GM18508 (cell line): ENCODE measurements around the gene TMEM184B.

Experiments used
- ATAC-seq: cut with Tn5 transposase; IDR thresholded peaks from one replicate; pipeline ENCODE4 v1.9.1; 2021; ENCODE audit warnings: moderate number of reproducible peaks; ENCODE audit not compliant: insufficient read depth, unreplicated experiment

TMEM184B gene

DNA sequence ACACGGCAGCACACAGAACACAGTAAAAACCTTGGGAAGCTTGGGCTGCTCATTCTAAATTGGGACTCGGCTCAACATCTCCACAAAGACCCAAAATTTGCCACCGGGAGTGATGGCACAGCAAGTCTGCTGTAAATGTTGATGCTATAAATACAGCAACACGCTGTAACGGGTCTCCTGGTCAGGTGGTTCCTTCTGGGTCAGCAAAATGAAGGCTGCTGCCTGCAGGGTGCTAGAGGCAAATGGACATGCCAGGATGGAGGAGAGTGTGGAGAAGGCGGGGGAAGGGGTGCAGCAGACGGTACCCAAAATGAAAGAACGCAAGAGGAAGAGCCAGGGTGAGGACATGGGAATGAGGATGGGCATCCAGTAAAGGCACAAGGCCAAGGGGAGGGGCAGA, 40.6 kb downstream of the TMEM184B start:
- no peak for ATAC-seq

DNA sequence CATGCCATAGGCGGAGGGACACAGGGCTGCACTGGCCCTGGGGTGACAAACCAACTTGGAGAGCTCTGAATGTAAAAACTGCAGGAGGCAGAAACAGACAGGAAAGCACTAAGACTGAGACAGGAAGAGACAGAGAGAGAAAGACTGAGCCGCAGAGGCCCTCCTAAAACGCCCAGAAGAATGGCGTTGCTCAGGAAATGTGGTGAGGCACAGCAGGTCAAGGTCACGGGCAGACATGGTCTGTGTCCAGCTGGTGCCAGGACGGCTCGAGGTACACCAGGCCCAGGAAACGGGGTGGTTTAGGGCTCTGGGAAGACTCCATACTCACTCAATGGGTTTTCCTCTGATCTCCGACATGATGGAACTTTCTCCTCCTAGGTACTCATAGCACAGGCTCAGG, 41.9 kb downstream of the TMEM184B start:
- no peak for ATAC-seq

DNA sequence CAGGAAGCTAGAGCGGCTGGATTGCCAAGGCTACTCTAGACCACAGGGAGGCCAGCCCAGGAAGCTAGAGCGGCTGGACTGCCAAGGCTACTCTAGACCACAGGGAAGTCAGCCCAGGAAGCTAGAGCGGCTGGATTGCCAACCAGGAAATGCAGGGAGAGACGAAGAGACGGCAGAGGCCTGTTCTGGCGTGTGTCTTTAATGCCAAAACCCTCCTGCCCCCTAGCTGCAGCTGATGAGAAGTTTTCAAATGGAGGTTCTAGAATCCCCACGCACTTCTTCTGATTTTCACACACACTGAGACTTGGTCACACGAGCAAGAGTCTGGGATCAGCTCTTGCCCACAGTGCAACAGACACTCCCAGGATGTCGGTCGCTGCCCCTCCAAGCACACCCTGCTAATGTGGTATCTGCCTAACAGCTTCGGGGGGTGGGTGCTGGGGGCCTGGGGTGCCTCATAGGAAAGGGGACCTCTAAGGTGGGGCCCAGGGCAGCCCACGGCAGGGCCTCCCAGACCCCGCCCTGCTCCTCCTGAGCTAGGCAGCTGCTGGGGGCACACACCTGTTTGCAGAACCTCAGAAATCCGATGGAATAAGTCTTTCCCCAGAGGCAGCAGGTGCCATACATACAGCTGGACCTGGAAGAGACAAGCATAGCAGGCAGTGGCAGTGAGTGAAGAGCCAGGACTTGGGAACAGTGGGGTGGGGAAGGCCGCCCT, 42.5 kb downstream of the TMEM184B start:
- no peak for ATAC-seq

DNA sequence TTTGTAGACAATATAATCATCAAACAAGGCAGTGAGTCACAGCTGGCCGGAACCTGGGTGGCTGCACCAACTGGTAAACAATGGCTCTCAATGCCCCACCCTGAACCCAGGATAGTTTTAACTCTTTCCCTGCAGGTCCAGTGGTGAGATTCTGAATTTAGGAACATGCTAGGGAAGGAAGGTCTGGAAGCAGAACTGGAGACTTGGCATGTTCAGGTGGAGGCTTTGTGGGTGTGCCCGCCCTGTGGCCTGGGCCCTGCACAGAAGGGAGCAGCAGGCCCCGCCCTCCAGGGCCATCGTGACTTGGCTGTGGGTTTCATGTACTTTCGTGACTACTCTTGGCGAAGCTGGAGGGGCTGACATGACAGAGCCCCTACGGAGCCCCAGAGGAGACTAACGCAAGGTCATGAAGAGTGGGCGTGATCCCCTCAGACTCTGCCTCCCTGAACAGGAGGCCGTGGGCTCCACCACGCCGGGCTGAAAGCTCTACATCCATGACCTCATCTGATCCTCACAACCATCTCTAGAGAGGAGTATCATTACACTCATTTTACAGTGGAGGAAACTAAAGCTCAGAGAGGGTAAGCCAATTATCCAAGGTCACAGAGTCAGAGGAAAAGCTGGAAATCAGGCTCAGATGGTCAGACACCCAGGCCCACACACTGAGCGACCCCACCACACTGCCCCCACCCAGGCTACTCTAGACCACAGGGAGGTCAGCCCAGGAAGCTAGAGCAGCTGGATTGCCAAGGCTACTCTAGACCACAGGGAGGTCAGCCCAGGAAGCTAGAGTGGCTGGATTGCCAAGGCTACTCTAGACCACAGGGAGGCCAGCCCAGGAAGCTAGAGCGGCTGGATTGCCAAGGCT, 43.7 kb downstream of the TMEM184B start:
- no peak for ATAC-seq

DNA sequence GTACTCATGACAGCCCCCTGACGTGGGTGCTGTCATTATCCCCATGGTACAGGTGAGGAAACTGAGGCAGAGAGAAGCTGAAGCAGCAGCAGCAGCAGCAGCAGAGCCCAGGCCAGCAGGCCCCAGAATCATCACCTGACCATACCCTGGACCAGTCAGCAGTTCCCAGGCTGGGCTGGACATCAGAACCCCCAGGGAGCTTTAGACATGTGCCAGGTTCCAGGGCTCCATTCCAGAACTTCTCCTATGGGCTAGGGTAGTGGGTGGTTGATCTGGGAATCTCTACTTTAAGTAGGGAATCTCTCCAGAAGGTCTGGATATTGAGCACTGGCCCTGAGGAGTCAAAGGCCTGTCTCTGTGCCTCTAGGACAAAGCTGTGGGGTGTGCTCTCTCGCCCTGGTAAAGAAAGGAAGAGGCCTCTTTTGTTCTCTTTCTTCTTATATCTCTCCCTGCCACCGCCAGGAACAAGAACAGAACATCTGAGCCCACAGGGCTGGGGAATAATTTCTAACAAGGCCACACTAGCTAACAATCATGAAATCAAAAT, 44.4 kb downstream of the TMEM184B start:
- no peak for ATAC-seq

DNA sequence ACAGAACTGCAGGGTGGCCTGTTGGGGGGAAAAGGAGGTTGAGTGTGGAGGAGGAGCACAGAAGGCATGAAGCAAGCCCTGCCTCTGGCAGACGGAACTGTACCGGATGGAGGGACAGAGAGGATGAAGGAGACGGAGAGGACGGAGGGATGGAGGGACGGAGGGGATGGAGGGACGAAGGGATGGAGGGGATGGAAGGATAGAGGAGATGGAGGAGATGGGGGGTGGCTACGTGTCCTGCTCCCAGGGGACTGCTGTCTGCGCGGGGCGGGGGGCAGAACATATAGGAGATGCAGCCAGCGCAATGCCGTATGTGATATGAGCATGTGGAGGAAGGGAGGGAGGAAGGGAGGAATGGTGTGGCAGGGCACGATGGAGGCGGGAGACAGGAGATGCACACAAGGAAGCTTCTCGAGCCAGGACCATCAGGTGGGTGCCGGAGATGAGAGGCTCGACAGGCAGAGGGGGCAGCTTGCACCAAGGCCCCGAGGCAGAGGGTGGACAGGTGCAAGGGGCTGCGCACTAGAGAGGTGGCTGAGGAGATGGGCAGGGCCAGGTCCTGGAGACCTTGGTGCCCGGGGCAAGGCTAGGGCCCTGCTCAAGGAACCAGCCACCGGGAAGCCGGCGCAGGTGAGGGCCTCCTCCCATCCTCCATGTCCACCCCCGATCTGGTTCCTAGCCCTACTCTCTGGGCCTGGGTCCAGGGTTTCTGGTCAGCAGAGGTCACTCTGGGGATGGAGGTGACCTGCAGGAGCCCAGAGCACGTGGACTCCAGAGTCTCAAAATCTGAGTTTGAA, 45.8 kb downstream of the TMEM184B start:
- ATAC-seq = no peak

DNA sequence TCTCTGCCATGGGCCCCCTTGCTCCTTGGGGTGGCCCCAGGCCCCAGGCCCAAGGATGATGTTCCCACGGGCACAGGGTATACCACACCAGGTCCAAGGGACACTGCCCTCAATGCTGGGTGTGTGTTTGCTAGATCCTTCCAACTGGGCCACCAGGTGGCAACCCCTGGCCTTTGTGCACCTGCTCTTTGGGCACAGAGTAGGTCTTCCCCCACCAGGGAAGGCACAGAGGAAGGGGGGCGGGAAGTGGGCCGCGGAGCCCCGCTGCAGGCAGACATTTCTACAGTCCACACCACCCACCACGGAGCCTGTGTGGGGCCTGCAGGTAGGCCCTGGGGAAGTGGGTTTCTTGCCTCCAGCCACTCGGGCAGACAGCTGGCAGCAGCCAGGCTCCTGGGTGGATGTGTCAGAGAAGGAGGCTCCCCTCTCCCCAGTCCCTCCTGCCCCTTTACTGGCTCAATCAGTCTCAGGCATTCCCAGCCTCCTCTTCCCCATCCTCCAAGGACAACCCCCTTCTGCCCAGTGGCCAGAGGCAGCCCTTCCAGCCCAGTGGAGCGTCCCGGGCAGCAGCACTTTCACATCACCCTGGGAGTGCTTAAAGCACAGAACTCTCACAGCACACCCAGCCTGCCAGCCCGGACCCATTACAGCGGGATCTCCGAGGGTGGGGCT, 49.4 kb downstream of the TMEM184B start:
- ATAC-seq = no peak

DNA sequence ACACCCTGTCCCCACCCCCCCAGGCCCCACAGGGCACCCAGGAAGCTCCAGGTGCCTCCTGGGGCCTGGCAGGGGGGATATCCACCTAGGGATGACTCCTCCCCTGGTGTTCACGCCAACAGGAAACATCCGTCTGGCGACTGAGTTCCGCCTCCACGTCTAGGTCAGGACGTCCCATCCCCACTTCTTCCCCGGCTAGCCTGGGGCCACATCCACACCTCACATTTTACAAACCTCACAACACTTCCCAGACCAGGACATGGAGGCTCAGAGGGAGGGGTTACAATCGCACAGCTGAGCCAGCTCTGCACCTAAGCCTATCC, 50.1 kb downstream of the TMEM184B start:
- no peak for ATAC-seq

DNA sequence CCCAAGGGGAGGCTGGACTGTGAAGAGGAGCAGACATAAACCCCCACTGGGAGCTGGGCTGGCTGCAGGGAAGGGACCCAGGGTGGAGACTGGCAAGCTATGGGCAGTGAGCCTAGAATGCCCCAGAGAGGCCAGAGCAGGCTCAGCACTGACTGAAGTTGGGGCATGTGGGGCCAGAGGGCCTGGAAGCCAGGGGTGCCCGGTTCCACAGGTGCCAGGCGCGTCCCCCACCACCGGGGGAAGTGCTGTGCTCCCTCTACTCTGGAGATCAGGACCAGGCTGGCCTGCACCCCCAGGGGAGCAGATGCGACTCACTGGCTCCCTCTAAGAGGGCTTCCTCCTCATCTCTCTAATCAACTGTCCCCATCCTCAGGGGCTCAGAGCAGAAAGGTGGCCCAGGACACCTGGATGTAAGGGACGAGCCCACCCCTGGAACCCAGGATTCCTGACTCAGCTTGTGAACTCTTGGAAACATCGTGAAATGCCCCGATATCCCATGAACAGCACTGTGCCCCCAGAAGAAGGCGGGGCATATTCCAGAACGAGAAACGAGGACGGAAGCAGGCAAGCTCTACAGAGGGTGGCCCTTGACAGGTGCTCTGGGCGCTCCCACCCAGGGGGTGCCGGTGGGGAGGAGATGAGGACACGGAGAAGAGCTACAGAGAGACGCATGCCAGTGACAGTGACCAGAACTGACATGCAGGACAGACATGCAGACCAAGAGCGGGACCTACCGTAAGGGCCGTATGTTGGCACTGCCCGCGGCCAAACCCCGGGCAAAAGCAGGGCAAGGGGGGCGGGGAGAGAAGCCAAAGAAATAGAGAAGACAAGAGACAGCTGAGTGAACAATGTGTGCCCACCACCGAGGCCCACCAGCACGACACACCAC, 50.7 kb downstream of the TMEM184B start:
- ATAC-seq = no peak

DNA sequence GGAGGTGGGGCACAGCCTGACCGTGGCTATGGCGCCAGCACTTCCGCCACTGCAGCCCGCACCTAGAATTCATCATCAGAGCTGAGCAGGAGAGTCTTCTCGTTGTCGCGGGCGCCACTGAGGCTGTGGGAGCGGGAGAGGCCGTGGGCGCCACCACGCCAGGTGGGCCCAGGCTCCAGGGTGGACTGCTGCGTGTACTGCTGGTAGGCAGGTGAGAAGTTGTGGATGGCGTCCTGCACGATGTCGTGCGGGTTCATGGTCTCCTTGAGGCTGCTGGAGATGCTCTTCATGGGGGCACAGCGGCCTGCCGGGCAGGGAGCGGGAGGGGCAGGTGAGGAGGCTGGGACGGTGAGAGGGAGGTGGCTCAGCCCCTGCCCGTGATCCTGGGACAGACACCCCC, 51.4 kb downstream of the TMEM184B start:
- ATAC-seq = no peak

DNA sequence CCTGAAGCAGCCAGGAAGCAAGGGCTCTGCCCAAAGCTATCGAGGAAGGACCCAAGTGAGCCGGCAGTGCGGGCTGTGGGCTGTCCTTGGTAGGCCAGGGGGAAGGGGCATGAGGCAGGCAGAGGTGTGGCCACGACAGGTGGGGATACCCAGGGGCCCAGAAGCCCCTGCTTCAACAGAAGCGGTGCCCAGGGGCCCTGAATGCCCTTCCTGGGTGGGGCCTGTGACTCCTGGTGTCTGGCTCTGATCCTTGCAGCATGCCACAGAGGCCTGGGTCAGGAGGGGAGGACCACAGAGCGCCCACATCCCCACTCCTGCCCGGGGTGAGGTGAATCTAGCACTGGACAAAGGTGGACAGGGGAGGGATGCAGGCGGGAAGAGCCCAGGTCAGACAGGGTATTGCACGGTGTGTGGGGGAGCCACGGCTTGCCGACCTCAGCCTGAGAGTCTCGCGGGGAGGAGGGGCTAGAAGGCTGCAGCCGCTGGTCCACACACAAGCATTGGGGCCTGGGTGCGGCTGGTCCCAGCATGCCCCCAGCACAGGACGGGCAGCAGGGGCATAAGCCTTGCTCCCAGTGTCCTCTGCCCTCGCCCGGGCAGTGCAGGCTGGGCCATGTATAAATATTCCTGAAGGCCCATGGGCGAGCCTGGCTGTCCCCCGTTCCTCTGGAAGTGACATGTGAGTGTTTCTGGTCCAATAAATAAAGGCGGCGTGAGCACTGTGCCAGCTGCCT, 52.0 kb downstream of the TMEM184B start:
- ATAC-seq = no peak

DNA sequence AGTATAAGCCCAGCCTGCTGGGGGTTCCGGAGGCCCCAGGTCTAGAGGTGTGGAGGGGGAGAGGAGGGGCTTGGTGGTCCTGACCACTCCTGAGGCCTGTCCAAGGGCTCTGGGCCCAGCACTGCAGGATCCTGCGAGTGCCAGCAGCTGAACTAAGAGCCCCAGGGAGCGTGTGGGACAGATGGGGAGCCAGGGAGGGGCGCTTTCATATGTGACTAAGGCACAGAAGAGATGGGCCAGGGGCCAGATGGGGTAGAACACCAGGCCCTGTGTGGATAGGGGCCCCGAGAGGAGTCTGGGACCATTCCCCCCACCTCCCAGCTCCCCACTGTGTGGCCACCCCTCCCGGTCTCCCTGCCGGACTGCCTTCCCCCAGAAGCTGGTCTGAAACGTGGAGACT, 52.6 kb downstream of the TMEM184B start:
- ATAC-seq = no peak

DNA sequence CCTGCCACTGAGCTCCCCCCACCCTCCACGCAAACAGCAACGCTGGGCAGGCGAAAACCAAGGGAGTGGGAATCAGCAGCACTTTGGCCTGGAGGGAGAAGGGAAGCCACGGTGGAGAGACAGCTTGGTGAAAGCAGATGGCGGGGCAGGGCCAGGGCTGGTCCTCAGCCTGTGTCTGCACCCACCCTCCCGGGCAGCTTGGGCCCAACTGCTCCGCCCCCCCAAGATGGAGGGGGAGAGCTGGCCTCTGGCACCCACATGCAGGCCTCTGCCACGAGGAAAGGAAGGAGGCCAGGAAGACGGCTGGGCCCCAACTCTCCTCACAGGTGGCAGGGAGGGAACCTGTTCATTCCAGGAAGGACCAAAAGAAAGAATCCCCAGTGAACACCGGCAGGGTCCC, 53.2 kb downstream of the TMEM184B start:
- no peak for ATAC-seq

DNA sequence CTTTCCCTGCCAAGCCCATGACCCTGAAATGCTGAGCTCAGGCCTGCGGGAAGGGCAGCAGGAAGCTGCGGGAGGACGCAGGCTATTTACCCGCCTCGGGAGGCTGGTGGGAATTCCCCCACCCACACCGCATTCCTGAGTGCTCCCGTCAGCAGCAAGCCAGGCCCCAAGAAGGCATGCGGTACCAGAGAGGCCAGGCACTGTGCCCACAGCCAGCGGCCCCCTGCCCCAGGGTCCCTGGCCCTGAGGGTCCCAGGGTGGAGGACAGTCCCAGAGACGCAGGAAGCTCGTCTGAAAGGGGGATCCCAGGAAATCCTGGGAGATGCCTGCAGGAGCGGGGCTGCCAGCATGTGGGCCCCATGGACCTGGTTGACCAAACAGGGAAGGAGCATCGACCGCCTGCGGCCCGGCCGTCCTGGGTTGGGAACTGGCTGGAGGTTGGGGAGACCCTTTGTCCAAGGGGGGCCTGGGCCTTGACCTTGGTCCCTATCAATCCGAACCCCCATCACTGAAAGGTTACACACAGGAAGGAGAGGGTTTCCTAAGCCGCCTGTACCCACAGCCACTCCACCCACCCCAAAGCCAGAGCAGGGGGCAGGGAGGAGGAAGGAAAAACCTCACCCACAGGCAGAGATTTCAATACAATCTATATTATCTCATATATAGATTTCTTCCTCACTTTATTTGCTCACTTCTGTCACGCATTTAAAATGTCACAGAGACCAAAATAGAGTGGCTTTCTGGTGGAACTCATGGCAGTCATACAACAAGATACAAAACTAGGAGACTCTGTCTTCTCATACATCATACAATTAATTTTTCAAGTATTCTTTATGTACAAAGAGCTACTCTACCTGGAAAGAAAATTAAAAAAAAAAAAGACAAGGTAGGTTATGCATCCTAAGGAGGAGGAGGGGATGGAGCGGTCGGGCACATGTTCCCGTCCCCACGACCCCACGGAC, 53.9 kb downstream of the TMEM184B start:
- no peak for ATAC-seq

DNA sequence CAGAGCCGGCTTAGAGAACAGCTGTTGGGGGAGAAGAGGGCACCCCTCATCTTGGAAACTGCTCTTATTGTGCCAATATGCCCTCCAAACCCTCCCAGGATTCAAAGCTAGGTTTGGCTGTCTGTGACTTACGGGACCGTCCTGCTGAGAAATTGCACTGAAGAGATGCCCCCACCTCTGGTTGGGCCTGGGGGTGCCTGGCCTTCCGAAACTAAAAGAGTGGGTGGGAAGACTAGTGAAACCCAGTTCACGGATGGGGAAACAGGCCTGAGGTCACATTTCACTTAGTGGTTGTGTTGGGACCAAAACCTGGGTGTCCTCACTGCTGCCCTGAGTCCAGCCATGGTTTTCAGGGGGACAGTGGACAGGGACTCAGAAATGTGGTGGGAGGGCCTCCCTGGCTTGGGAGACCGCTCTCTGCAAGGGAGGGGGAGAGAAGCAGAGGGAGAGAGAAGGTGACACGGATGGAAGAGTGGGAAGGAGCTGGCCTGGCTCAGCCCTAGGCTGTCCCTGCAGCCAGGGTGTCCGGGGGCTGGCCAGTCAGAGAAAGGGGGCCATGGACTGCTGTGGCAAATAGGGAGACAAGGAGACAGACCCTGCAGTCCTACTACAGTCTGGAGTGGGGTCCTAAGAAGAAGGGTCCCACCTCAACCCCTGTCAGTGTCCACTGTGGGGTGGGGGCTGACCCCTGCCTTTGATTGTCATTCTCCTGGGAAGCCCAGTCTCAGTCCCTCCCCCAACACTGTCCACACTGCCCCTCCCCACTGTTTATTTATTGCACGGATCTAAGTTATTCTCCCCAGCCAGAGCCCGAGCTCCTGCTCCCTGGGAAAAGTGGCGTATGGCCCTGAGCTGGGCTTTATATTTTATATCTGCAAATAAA, 57.4 kb downstream of the TMEM184B start:
- ATAC-seq = no peak

DNA sequence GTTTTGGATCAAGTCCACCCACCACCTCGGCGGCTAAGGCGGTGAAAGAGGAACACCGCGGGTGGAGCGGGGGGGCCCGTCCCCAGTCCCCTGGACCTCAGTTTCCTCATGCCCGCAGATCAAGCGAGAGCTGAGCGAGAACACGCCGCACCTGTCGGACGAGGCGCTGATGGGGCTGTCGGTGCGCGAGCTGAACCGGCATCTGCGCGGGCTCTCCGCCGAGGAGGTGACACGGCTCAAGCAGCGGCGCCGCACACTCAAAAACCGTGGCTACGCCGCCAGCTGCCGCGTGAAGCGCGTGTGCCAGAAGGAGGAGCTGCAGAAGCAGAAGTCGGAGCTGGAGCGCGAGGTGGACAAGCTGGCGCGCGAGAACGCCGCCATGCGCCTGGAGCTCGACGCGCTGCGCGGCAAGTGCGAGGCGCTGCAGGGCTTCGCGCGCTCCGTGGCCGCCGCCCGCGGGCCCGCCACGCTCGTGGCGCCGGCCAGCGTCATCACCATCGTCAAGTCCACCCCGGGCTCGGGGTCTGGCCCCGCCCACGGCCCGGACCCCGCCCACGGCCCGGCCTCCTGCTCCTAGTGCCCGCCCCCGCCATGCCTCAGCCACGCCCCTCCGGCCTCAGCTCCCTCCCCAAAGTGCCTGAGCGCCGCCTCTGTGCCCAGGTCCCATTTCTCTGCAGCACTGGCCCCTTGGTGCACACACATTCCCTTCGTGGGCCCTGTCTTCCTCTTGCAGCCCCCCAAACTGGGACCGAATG, 58.3 kb downstream of the TMEM184B start:
- no peak for ATAC-seq
